GM12878 (cell line): Measurements from ENCODE around the gene PGGT1B. TPM values are rescaled to one million over a fixed set of nuclear protein-coding genes. Genes with fewer than 3 reads are reported as not detected.

Source experiments
- BACH1 ChIP-seq: fragments of 450-650 bp; IDR thresholded peaks from 2 replicates; pipeline ENCODE4 v1.6.1; 2017; ENCODE audit warnings: mild to moderate bottlenecking, borderline replicate concordance
- BCL11A ChIP-seq: IDR thresholded peaks from 2 replicates; pipeline ENCODE4 v1.6.1; 2011; ENCODE audit warnings: low read depth, low read length
- BMI1 ChIP-seq: fragments of 450-650 bp; IDR thresholded peaks from 2 replicates; pipeline ENCODE4 v1.6.1; 2016; ENCODE audit warnings: mild to moderate bottlenecking, moderate library complexity, borderline replicate concordance
- EGR1 ChIP-seq, 2 experiments: IDR thresholded peaks; 1 replicate in 1 of 2; 2 replicates in 1 of 2; pipeline ENCODE4 v1.6.1; 2011 to 2012; ENCODE audit warnings: low read depth in 2 of 2, low read length in 2 of 2, borderline replicate concordance in 1 of 2, mild to moderate bottlenecking in 1 of 2, moderate library complexity in 1 of 2
- FOS ChIP-seq: IDR thresholded peaks from 3 replicates; pipeline ENCODE4 v1.6.1; 2011; ENCODE audit warnings: borderline replicate concordance; ENCODE audit not compliant: insufficient read length; ENCODE audit errors: extremely low read depth
- HDGF ChIP-seq: fragments of 450-650 bp; IDR thresholded peaks from 2 replicates; pipeline ENCODE4 v1.6.1; 2016; ENCODE audit warnings: antibody characterized with exemption
- MEF2B ChIP-seq: fragments of 450-650 bp; IDR thresholded peaks from 2 replicates; pipeline ENCODE4 v1.6.1; 2018; ENCODE audit warnings: mild to moderate bottlenecking, moderate library complexity; ENCODE audit not compliant: partially characterized antibody, poor library complexity, severe bottlenecking
- PAX8 ChIP-seq: fragments of 450-650 bp; IDR thresholded peaks from 2 replicates; pipeline ENCODE4 v1.6.1; 2017; ENCODE audit warnings: mild to moderate bottlenecking, moderate library complexity
- RCOR1 ChIP-seq: conservative IDR thresholded peaks from 2 replicates; pipeline ENCODE4 v1.6.1; 2012; ENCODE audit warnings: low read depth, low read length, improper control_type of control experiment
- SMARCA5 ChIP-seq: fragments of 450-650 bp; IDR thresholded peaks from 2 replicates; pipeline ENCODE4 v1.6.1; 2017; ENCODE audit warnings: mild to moderate bottlenecking
- TAF1 ChIP-seq: IDR thresholded peaks from 2 replicates; pipeline ENCODE4 v1.6.1; 2011; ENCODE audit warnings: mild to moderate bottlenecking, low read depth, low read length, borderline replicate concordance
- TCF12 ChIP-seq: IDR thresholded peaks from 2 replicates; pipeline ENCODE4 v1.6.1; 2011; ENCODE audit warnings: low read depth, mild to moderate bottlenecking, low read length
- TCF7 ChIP-seq: IDR thresholded peaks from 2 replicates; pipeline ENCODE4 v1.6.1; 2014; ENCODE audit warnings: antibody characterized with exemption, borderline replicate concordance
- ZZZ3 ChIP-seq: IDR thresholded peaks from 2 replicates; pipeline ENCODE4 v1.6.1; 2011; ENCODE audit warnings: low read depth; ENCODE audit not compliant: control insufficient read depth, insufficient read length
- polyA plus RNA-seq, 11 experiments: library from polyadenylated mRNA; depleted of rRNA in 4 of 11; unstranded in 6 of 11; stranded (reverse) in 5 of 11; fragments of >200 nt; fragmentation: Nextera tagmentation in 4 of 11; fragmentation: Illumina TruSeq in 1 of 11; extraction: Ambion mirVana in 4 of 11; extraction: Trizol in 1 of 11; gene quantifications; 1 replicate in 1 of 11; 2 replicates in 10 of 11; pipeline versions ENCODE4 v1.2.1 to v1.2.3, GENCODE V29; 2011 to 2016; ENCODE audit warnings: inconsistent platforms in 2 of 11, missing spikeins in 2 of 11, low read depth in 1 of 11
- total RNA-seq, 4 experiments: library from RNA; depleted of rRNA in 3 of 4; stranded (reverse); fragments of >200 nt in 3 of 4; fragmentation: Illumina TruSeq in 1 of 4; extraction: Trizol in 1 of 4; gene quantifications; 2 replicates each; pipeline versions ENCODE4 v1.2.1 to v1.2.3, GENCODE V29; 2013 to 2021
- TF ChIP-seq, protein P1 (sequence below): fragments of 450-650 bp; formaldehyde crosslinking; IDR thresholded peaks from 2 replicates; pipeline ENCODE4 v1.4.0; 2022; ENCODE audit warnings: mild to moderate bottlenecking, moderate library complexity
- TF ChIP-seq, protein P2 (sequence below): IDR thresholded peaks from 2 replicates; pipeline ENCODE4 v1.6.1; 2011; ENCODE audit warnings: borderline replicate concordance, low read depth, mild to moderate bottlenecking, moderate library complexity, mixed read lengths, low read length; ENCODE audit not compliant: insufficient read depth; ENCODE audit errors: extremely low read length
- TF ChIP-seq, protein P3 (sequence below): fragments of 150-350 bp; IDR thresholded peaks from 2 replicates; pipeline ENCODE4 v1.6.1; 2016; ENCODE audit warnings: low read depth, low read length
- TF ChIP-seq, protein P4 (sequence below): fragments of 450-650 bp; IDR thresholded peaks from 2 replicates; pipeline ENCODE4 v1.6.1; 2016; ENCODE audit warnings: mild to moderate bottlenecking, moderate library complexity, borderline replicate concordance

The PGGT1B gene
- total and polyA plus RNA-seq, 10 of the 15 experiments (the other 5 are each of a cell fraction or from before 2014, with no cell fraction given) = 5.0 to 38.4 (median 13.9) TPM

DNA sequence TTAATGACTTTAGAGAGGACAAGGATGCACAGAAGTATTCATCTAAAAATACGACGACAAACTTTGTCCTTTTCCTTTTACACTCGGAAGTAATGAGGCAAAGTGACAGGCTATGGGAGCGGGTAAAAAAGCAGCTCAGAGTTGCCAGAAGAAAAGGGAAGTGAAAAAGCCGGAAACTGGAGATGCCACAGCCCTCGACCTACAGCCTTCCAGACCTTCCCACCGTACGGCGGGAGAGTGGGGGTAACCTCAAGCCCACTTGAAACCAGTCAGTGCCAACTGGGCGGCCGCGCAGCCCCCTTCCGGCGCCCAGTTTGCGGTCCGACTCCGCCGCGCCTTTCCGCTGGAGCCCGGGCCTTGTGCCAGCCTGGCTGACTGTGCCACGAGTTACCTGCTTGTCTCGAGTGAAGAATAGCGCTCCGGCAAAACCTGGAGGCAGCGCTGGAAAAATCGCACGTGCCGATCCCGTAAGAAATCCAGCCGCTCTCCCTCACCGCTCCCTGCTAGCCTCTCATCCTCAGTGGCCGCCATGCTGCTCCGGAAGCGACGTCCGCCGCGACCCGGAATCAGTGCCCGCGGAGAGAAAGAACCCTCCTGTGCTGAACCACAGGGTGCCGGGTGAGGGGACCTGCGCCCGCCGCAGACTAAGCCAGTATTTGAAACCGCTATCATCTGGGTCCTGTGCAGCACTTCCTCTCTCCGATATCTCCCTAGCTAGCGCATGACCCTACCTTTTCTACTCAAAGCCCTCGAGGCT, at the start of gene PGGT1B (continued):
- TF ChIP-seq, protein P1, sequence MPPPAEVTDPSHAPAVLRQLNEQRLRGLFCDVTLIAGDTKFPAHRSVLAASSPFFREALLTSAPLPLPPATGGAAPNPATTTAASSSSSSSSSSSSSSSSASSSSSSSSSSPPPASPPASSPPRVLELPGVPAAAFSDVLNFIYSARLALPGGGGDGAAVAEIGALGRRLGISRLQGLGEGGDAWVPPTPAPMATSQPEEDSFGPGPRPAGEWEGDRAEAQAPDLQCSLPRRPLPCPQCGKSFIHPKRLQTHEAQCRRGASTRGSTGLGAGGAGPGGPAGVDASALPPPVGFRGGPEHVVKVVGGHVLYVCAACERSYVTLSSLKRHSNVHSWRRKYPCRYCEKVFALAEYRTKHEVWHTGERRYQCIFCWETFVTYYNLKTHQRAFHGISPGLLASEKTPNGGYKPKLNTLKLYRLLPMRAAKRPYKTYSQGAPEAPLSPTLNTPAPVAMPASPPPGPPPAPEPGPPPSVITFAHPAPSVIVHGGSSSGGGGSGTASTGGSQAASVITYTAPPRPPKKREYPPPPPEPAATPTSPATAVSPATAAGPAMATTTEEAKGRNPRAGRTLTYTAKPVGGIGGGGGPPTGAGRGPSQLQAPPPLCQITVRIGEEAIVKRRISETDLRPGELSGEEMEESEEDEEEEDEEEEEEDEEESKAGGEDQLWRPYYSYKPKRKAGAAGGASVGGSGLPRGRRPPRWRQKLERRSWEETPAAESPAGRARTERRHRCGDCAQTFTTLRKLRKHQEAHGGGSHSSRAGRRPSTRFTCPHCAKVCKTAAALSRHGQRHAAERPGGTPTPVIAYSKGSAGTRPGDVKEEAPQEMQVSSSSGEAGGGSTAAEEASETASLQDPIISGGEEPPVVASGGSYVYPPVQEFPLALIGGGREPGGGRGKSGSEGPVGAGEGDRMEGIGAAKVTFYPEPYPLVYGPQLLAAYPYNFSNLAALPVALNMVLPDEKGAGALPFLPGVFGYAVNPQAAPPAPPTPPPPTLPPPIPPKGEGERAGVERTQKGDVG (CRISPR knock-in tag) = no peak
- TF ChIP-seq TAF1 (peak; percentile 92), HDGF (no peak), PAX8 (no peak), BMI1 (no peak), ZZZ3 (no peak), BACH1 (peak; percentile 7; the same call in 1 of the 2 replicates), SMARCA5 (no peak), FOS (no peak), EGR1 (IDR thresholded peaks at IDR 0.05; ENCODE audit: borderline replicate concordance in 1 of 2, low read depth in 2 of 2, low read length in 2 of 2) (peak in 1 of 2 experiments; percentile 24; a peak in 1 of 3 replicates), TCF12 (no peak), BCL11A (no peak), MEF2B (peak; percentile 7), RCOR1 (no peak), TCF7 (no peak)
- TF ChIP-seq, protein P2, sequence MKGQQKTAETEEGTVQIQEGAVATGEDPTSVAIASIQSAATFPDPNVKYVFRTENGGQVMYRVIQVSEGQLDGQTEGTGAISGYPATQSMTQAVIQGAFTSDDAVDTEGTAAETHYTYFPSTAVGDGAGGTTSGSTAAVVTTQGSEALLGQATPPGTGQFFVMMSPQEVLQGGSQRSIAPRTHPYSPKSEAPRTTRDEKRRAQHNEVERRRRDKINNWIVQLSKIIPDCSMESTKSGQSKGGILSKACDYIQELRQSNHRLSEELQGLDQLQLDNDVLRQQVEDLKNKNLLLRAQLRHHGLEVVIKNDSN = no peak
- TF ChIP-seq, protein P3, sequence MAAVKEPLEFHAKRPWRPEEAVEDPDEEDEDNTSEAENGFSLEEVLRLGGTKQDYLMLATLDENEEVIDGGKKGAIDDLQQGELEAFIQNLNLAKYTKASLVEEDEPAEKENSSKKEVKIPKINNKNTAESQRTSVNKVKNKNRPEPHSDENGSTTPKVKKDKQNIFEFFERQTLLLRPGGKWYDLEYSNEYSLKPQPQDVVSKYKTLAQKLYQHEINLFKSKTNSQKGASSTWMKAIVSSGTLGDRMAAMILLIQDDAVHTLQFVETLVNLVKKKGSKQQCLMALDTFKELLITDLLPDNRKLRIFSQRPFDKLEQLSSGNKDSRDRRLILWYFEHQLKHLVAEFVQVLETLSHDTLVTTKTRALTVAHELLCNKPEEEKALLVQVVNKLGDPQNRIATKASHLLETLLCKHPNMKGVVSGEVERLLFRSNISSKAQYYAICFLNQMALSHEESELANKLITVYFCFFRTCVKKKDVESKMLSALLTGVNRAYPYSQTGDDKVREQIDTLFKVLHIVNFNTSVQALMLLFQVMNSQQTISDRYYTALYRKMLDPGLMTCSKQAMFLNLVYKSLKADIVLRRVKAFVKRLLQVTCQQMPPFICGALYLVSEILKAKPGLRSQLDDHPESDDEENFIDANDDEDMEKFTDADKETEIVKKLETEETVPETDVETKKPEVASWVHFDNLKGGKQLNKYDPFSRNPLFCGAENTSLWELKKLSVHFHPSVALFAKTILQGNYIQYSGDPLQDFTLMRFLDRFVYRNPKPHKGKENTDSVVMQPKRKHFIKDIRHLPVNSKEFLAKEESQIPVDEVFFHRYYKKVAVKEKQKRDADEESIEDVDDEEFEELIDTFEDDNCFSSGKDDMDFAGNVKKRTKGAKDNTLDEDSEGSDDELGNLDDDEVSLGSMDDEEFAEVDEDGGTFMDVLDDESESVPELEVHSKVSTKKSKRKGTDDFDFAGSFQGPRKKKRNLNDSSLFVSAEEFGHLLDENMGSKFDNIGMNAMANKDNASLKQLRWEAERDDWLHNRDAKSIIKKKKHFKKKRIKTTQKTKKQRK = no peak
- TF ChIP-seq, protein P4, sequence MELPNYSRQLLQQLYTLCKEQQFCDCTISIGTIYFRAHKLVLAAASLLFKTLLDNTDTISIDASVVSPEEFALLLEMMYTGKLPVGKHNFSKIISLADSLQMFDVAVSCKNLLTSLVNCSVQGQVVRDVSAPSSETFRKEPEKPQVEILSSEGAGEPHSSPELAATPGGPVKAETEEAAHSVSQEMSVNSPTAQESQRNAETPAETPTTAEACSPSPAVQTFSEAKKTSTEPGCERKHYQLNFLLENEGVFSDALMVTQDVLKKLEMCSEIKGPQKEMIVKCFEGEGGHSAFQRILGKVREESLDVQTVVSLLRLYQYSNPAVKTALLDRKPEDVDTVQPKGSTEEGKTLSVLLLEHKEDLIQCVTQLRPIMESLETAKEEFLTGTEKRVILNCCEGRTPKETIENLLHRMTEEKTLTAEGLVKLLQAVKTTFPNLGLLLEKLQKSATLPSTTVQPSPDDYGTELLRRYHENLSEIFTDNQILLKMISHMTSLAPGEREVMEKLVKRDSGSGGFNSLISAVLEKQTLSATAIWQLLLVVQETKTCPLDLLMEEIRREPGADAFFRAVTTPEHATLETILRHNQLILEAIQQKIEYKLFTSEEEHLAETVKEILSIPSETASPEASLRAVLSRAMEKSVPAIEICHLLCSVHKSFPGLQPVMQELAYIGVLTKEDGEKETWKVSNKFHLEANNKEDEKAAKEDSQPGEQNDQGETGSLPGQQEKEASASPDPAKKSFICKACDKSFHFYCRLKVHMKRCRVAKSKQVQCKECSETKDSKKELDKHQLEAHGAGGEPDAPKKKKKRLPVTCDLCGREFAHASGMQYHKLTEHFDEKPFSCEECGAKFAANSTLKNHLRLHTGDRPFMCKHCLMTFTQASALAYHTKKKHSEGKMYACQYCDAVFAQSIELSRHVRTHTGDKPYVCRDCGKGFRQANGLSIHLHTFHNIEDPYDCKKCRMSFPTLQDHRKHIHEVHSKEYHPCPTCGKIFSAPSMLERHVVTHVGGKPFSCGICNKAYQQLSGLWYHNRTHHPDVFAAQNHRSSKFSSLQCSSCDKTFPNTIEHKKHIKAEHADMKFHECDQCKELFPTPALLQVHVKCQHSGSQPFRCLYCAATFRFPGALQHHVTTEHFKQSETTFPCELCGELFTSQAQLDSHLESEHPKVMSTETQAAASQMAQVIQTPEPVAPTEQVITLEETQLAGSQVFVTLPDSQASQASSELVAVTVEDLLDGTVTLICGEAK = peak; percentile 96
